ENCODE measurements around the gene SLC20A1. TPM values are rescaled to one million over a fixed set of nuclear protein-coding genes. Genes with fewer than 3 reads are reported as not detected.
A peak's percentile ranks its signal among the peaks of the same experiment; 100 is the strongest.

Gene SLC20A1
- total RNA-seq, 1 experiment from 2014 or later = 123 TPM

GRCh38 chr2:112606547-112606946, 39.2 kb upstream of the SLC20A1 start:
- no peak overlapping the region for H2AFZ ChIP-seq (ENCODE audit: low read length)
- WGBS (ENCODE audit: extremely low coverage, insufficient read length, low lambda C conversion rate) = no CpG with 5 or more reads among the region's 4 CpGs
- no peak for DNase-seq
- no peaks in the 10 kb centered on the region for H3K23me2 ChIP-seq (ENCODE audit: insufficient read length, low read depth, low read length, poor library complexity, severe bottlenecking)
- no peak overlapping the region for H3K14ac ChIP-seq (ENCODE audit: insufficient read depth, low read length)
- H4K20me1 ChIP-seq (ENCODE audit: control insufficient read depth, insufficient read depth, insufficient read length) = no peaks in the 10 kb centered on the region
- H3K9ac ChIP-seq (ENCODE audit: extremely low read depth, insufficient read length, low read length) = no peak overlapping the region
- H3K27ac ChIP-seq (ENCODE audit: insufficient read length, low read depth, low read length) = no peak overlapping the region
- no peak overlapping the region for H4K5ac ChIP-seq (ENCODE audit: insufficient read length, low read depth, low read length)
- H2BK5ac ChIP-seq (ENCODE audit: insufficient read length, low read length) = no peak overlapping the region
- no peak overlapping the region for H2AK5ac ChIP-seq (ENCODE audit: insufficient read length, low read length)
- Mint-ChIP-seq H3K9me3 (peaks cover 13 to 19% of the 10 kb centered on the region in 2 experiments; a peak in 2 of 5 replicates), H3K4me1 (no peaks in the 10 kb centered on the region), H3K36me3 (ENCODE audit: insufficient read depth in 1 of 3, low read depth in 3 of 3) (no peaks in the 10 kb centered on the region), H3K4me3 (no peak overlapping the region), H3K27me3 (ENCODE audit: low read depth) (peaks cover 7% of the 10 kb centered on the region; the same call in 1 of the 2 replicates), H3K27ac (peak overlapping the region in 1 of 3 experiments; percentile 30; a peak in 1 of 7 replicates)
- no peak overlapping the region for H4K91ac ChIP-seq (ENCODE audit: insufficient read length, low read depth, low read length)
- TF ChIP-seq CTCF (conservative IDR thresholded peaks at IDR 0.05) = no peak
- H4K8ac ChIP-seq (replicated peaks; ENCODE audit: insufficient read length, low read depth, low read length) = no peak overlapping the region
- no peaks in the 10 kb centered on the region for H3K27me3 ChIP-seq (ENCODE audit: insufficient read depth, low read length)
- H3K79me2 ChIP-seq (ENCODE audit: insufficient read depth, low read length) = no peaks in the 10 kb centered on the region
- no peak overlapping the region for H3K56ac ChIP-seq (ENCODE audit: insufficient read length, low read depth, low read length)
- no peak overlapping the region for H3K18ac ChIP-seq (ENCODE audit: insufficient read length, low read depth, low read length)
- no peak overlapping the region for H2BK12ac ChIP-seq (ENCODE audit: insufficient read length, low read depth, low read length)
- no peak overlapping the region for H3K4ac ChIP-seq (ENCODE audit: low read depth, low read length)
- no peak overlapping the region for H2BK20ac ChIP-seq (ENCODE audit: low read depth, low read length, poor library complexity, severe bottlenecking)
- H2BK120ac ChIP-seq (ENCODE audit: low read depth, low read length, poor library complexity, severe bottlenecking) = no peak overlapping the region
- H3K4me1 ChIP-seq (ENCODE audit: insufficient read depth, low read length) = no peaks in the 10 kb centered on the region
- no peak overlapping the region for H2BK15ac ChIP-seq (ENCODE audit: low read depth, low read length)
- H3T11ph ChIP-seq (ENCODE audit: low read length) = no peak overlapping the region
- H3K4me2 ChIP-seq (ENCODE audit: insufficient read depth, insufficient read length, low read length) = no peak overlapping the region
- no peaks in the 10 kb centered on the region for H3K9me3 ChIP-seq (ENCODE audit: control insufficient read depth, low read depth, low read length)
- no peaks in the 10 kb centered on the region for H3K79me1 ChIP-seq (ENCODE audit: insufficient read depth, low read depth, low read length, poor library complexity, severe bottlenecking)
- H3K23ac ChIP-seq (ENCODE audit: insufficient read length, low read depth, low read length) = no peak overlapping the region

All from H9 (cell line).